Measurements from ENCODE around the gene CCNB1. TPM values are rescaled to one million over a fixed set of nuclear protein-coding genes. Genes with fewer than 3 reads are reported as not detected.
"Not testable (repeated sequence)": the region's sequence is repeated elsewhere in the genome, so short reads cannot be mapped to it uniquely, and the experiment has no call there.

Gene CCNB1
- total RNA-seq, 2 donors from 2014 or later = 1.6 to 4.9 TPM

DNA sequence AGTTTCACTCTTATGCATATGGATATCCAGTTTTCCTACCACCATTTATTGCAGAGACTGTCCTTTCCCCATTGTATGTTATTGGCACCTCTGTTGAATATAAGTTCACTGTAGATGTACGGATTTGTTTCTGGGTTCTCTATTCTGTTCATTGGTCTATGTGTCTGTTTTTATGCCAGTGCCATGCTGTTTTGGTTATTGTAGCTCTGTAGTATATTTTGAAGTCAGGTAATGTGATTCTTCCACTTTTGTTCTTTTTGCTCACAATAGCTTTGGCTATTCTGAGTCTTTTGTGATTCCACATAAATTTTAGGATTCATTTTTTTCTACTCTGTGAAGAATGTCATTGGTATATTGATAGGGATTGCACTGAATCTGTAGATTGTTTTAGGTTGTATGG lies 26.1 kb upstream of the CCNB1 start:
- Histone ChIP-seq H3K4me1 (no peaks in the 10 kb centered on the region), H3K27me3 (no peaks in the 10 kb centered on the region), H3K36me3 (replicated peaks in 1 of 2; ENCODE audit: insufficient read depth in 1 of 2, low read depth in 2 of 2) (no peaks in the 10 kb centered on the region), H3K4me3 (no peak overlapping the region), H3K9me3 (no peaks in the 10 kb centered on the region), H3K27ac (no peak overlapping the region)
- no peak for DNase-seq
- TF ChIP-seq POLR2A (IDR thresholded peaks at IDR 0.05) = no peak
- TF ChIP-seq, protein P1, sequence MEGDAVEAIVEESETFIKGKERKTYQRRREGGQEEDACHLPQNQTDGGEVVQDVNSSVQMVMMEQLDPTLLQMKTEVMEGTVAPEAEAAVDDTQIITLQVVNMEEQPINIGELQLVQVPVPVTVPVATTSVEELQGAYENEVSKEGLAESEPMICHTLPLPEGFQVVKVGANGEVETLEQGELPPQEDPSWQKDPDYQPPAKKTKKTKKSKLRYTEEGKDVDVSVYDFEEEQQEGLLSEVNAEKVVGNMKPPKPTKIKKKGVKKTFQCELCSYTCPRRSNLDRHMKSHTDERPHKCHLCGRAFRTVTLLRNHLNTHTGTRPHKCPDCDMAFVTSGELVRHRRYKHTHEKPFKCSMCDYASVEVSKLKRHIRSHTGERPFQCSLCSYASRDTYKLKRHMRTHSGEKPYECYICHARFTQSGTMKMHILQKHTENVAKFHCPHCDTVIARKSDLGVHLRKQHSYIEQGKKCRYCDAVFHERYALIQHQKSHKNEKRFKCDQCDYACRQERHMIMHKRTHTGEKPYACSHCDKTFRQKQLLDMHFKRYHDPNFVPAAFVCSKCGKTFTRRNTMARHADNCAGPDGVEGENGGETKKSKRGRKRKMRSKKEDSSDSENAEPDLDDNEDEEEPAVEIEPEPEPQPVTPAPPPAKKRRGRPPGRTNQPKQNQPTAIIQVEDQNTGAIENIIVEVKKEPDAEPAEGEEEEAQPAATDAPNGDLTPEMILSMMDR (IDR thresholded peaks at IDR 0.05) = no peak
- no peak for ATAC-seq
- intact Hi-C loops (cut with DNase I) = no loop called here
- WGBS, 2 donors = 54 to 63% methylated on average over 1 of the region's 1 CpG

DNA sequence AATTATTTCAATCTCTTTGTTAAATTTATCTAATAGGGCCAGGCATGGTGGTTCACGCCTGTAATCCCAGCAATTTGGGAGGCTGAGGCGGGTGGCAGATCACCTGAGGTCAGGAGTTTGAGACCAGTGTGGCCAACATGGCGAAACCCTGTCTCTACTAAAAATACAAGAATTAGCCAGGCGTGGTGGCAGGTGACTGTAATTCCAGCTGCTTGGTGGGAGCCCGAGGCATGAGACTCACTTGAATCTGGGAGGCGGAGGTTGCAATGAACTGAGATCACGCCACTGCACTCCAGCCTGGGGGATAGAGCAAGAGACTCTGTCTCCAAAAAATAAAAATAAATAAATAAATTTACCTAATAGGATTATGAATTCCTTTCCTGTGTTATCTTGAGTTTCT lies 18.4 kb upstream of the CCNB1 start:
- 95 to 98% methylated on average over 7 of the region's 7 CpGs for WGBS, 2 donors
- intact Hi-C loops (cut with DNase I); ATAC-seq; H3K4me1 ChIP-seq; H3K9me3 ChIP-seq; H3K27me3 ChIP-seq; H3K36me3 ChIP-seq (replicated peaks in 1 of 2; ENCODE audit: insufficient read depth in 1 of 2, low read depth in 2 of 2); H3K4me3 ChIP-seq; DNase-seq; H3K27ac ChIP-seq: not testable (repeated sequence)

DNA sequence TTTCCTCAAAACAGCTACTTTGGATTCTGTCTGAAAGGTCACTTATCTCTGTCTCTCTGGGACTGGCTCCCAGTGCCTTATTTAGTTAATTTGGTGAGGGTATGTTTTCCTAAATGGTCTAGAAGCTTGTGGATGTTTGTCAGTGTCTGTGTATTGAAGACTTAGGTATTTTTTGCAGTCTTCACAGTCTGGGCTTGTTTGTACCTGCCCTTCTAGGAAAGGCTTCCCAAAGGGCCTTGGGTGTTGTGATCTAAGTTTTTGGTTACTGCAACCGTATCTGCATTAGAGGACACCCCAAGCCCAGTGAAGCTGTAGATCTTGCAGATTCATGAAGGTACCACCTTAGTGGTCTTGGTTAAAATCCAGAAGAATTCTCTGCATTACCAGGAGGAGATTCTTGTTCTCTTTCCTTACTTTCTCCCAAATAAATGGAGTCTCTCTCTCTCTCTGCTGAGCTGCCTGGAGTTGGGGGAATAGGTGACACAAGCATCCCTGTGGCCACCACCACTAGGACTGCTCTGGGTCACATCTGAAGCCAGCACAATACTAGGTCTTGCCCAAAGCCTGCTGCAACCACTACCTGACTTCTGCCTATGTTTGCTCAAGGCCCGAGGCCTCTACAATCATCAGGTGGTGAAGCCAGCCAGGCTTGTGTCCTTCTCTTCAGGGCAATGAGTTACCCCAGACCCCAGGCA lies 17.8 kb upstream of the CCNB1 start:
- DNase-seq (no peak), ATAC-seq (no peak)
- Histone ChIP-seq H3K36me3 (replicated peaks in 1 of 2; ENCODE audit: insufficient read depth in 1 of 2, low read depth in 2 of 2) (no peaks in the 10 kb centered on the region), H3K9me3 (no peaks in the 10 kb centered on the region), H3K27ac (no peak overlapping the region), H3K4me1 (no peaks in the 10 kb centered on the region), H3K4me3 (no peak overlapping the region), H3K27me3 (no peaks in the 10 kb centered on the region)
- no peak for TF ChIP-seq POLR2A (IDR thresholded peaks at IDR 0.05)
- TF ChIP-seq, protein P1 (IDR thresholded peaks at IDR 0.05) = no peak
- 70 to 85% methylated on average over 2 of the region's 2 CpGs for WGBS, 2 donors
- intact Hi-C loops (cut with DNase I) = no loop called here

DNA sequence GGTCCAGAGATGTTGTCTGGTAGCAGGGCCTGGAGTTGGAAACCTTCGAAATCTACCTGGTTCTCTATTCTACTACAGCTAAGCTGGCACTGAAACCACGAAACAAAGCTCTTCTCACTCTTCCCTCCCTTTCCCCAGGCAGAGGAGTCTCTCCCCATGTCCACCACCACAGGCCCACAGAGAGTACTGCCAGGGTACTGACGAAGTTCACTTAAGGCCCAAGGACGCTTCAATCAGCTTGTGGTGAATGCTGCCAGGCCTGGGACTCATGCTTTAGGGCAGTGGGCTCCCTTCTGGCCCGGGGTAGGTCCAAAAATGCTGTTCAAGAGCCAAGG lies 17.3 kb upstream of the CCNB1 start:
- TF ChIP-seq POLR2A (IDR thresholded peaks at IDR 0.05) = no peak
- TF ChIP-seq, protein P1 (IDR thresholded peaks at IDR 0.05) = no peak
- Histone ChIP-seq H3K4me1 (no peaks in the 10 kb centered on the region), H3K4me3 (no peak overlapping the region), H3K27ac (no peak overlapping the region), H3K36me3 (replicated peaks in 1 of 2; ENCODE audit: insufficient read depth in 1 of 2, low read depth in 2 of 2) (no peaks in the 10 kb centered on the region), H3K27me3 (no peaks in the 10 kb centered on the region), H3K9me3 (no peaks in the 10 kb centered on the region)
- no peak for DNase-seq
- no peak for ATAC-seq
- WGBS, 2 donors = 81 to 90% methylated on average over 5 of the region's 5 CpGs
- intact Hi-C loops (cut with DNase I) = no loop called here

DNA sequence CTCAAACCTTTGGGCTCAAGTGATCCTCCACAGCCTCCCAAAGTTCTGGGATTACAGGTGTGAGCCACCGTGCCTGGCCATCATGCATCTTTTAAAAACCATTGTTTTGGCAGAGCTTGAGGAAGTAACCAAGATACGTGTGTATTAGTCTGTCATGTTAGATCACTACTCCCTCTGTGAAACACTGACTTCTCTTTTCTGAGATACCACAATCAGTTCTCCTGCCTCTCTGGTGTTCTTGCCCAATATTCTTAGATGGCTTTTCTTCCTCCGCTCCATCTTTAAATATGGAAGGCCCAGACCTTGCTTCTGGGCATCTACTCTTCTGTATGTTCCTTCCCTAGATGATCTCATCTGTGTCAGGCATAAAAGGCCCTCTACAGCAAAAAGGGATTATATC lies 14.2 kb upstream of the CCNB1 start:
- DNase-seq = no peak
- TF ChIP-seq POLR2A (IDR thresholded peaks at IDR 0.05) = no peak
- TF ChIP-seq, protein P1 (IDR thresholded peaks at IDR 0.05) = no peak
- H3K27me3 ChIP-seq = no peaks in the 10 kb centered on the region
- no peaks in the 10 kb centered on the region for H3K9me3 ChIP-seq
- intact Hi-C loops (cut with DNase I) = no loop called here
- H3K4me3 ChIP-seq = no peak overlapping the region
- 66 to 79% methylated on average over 3 of the region's 3 CpGs for WGBS, 2 donors
- no peaks in the 10 kb centered on the region for H3K4me1 ChIP-seq
- H3K27ac ChIP-seq = no peak overlapping the region
- H3K36me3 ChIP-seq (replicated peaks in 1 of 2; ENCODE audit: insufficient read depth in 1 of 2, low read depth in 2 of 2) = no peaks in the 10 kb centered on the region
- no peak for ATAC-seq
